PC-9 (cell line): ENCODE measurements around the gene ILKAP. TPM values are rescaled to one million over a fixed set of nuclear protein-coding genes. Genes with fewer than 3 reads are reported as not detected.

Source experiments
- BruUV-seq: library from RNA; stranded (reverse); fragments of 400-500 nt; replicated peaks from 2 replicates; lab custom pipeline; 2021; lab: Mats Ljungman, UMichigan
- CTCF ChIA-PET: fragments of 300-600 bp; sonication (Branson Sonifier 250); formaldehyde crosslinking; loops from one replicate; lab custom pipeline; 2022; ENCODE audit warnings: antibody characterized with exemption; lab: Charles Lee
- POLR2A ChIA-PET: fragments of 300-600 bp; sonication (Branson Sonifier 250); formaldehyde crosslinking; loops from one replicate; lab custom pipeline; 2022; ENCODE audit warnings: antibody characterized with exemption; ENCODE audit not compliant: unreplicated experiment; lab: Charles Lee
- DNase-seq, 2 experiments: peaks; one replicate each; pipeline versions ENCODE4 v3.0.0 to v3.0.0-alpha.2; 2015 to 2022; ENCODE audit warnings: mixed read lengths in 1 of 2
- H2AFZ ChIP-seq: fragments of 200-600 bp; sonication (generic); 2 replicates; pipeline ENCODE4 v1.8.1; 2017; ENCODE audit warnings: antibody characterized with exemption
- H3F3A ChIP-seq: fragments of 200-600 bp; sonication (generic); 2 replicates; pipeline ENCODE4 v1.8.1; 2017; ENCODE audit warnings: antibody characterized with exemption, mild to moderate bottlenecking, low read depth; ENCODE audit not compliant: insufficient read depth
- H3K27ac ChIP-seq: fragments of 200-600 bp; sonication (generic); 2 replicates; pipeline ENCODE4 v1.6.1; 2016; ENCODE audit warnings: mixed run types
- H3K27me3 ChIP-seq: fragments of 200-600 bp; sonication (generic); 2 replicates; pipeline ENCODE4 v1.6.1; 2016; ENCODE audit warnings: low read depth, mixed run types; ENCODE audit not compliant: insufficient read depth
- H3K36me3 ChIP-seq: fragments of 200-600 bp; sonication (generic); 2 replicates; pipeline ENCODE4 v1.6.1; 2016; ENCODE audit warnings: low read depth, mixed run types
- H3K4me1 ChIP-seq: fragments of 200-600 bp; sonication (generic); replicated peaks from 2 replicates; pipeline ENCODE4 v1.6.1; 2016; ENCODE audit warnings: mixed run types; ENCODE audit not compliant: insufficient read depth
- H3K4me2 ChIP-seq: fragments of 200-600 bp; sonication (generic); 2 replicates; pipeline ENCODE4 v1.6.1; 2017; ENCODE audit warnings: mixed run types
- H3K4me3 ChIP-seq: fragments of 200-600 bp; sonication (generic); 2 replicates; pipeline ENCODE4 v1.6.1; 2016; ENCODE audit warnings: mixed run types
- H3K79me2 ChIP-seq: fragments of 200-600 bp; sonication (generic); 2 replicates; pipeline ENCODE4 v1.6.1; 2017; ENCODE audit warnings: low read depth, mixed run types
- H3K9me2 ChIP-seq: fragments of 200-600 bp; sonication (generic); 2 replicates; pipeline ENCODE4 v1.8.1; 2017; ENCODE audit warnings: mild to moderate bottlenecking; ENCODE audit not compliant: insufficient read depth
- H3K9me3 ChIP-seq: fragments of 200-600 bp; sonication (generic); 2 replicates; pipeline ENCODE4 v1.8.1; 2016; ENCODE audit warnings: low read depth; ENCODE audit not compliant: insufficient read depth
- H4K20me1 ChIP-seq: fragments of 200-600 bp; sonication (generic); 2 replicates; pipeline ENCODE4 v1.8.1; 2017; ENCODE audit not compliant: insufficient read depth
- CTCF ChIP-seq: fragments of 200-600 bp; sonication (generic); conservative IDR thresholded peaks from 2 replicates; pipeline ENCODE4 v1.6.1; 2017; ENCODE audit warnings: mixed run types, antibody characterized with exemption, mild to moderate bottlenecking, moderate library complexity
- EZH2 ChIP-seq: fragments of 200-600 bp; sonication (generic); IDR thresholded peaks from 2 replicates; pipeline ENCODE4 v1.8.0; 2017; ENCODE audit warnings: antibody characterized with exemption, low read depth
- intact Hi-C: fragments of 100-400 bp; cut with micrococcal nuclease; formaldehyde crosslinking; loops from one replicate; pipeline ENCODE4 v1.10.0; 2022; ENCODE audit not compliant: unreplicated experiment
- total RNA-seq: library from RNA; stranded (reverse); gene quantifications from 2 replicates; pipeline ENCODE4 v1.2.3, GENCODE V29; 2021

Gene ILKAP
- total RNA-seq, 1 experiment from 2014 or later, result 55.6 TPM

- intact Hi-C loops, result loop anchor here (5.0 to 10.0 kb wide), 2 partner anchors 99 to 386 kb away; partner anchors contain the start of gene RAMP1
- Histone ChIP-seq H2AFZ (no peak overlapping the region), H3K4me2 (no peak overlapping the region), H3K9me3 (no peaks in the 10 kb centered on the region), H3K27ac (no peak overlapping the region), H3K4me3 (no peak overlapping the region), H3K4me1 (peaks cover 8% of the 10 kb centered on the region), H3K36me3 (no peaks in the 10 kb centered on the region), H3F3A (peaks cover 9% of the 10 kb centered on the region; the same call in 1 of the 2 replicates), H4K20me1 (no peaks in the 10 kb centered on the region), H3K9me2 (no peaks in the 10 kb centered on the region), H3K27me3 (no peaks in the 10 kb centered on the region), H3K79me2 (no peaks in the 10 kb centered on the region)
- no peak for DNase-seq
- CTCF ChIA-PET, result no interaction called here
- TF ChIP-seq EZH2 (no peak), CTCF (no peak)
- BruUV-seq, result no TSS peak
- POLR2A ChIA-PET, result no interaction called here
Observed at GRCh38 chr2:238243496-238244076, 40.1 kb upstream of the ILKAP start.

- Histone ChIP-seq H3K27ac (no peak overlapping the region), H2AFZ (no peak overlapping the region), H3K79me2 (no peaks in the 10 kb centered on the region), H3K9me3 (no peaks in the 10 kb centered on the region), H3K4me2 (no peak overlapping the region), H3K27me3 (0 out of 2 replicates have a peak, but pooled peaks cover 5% of the 10 kb centered on the region), H3K36me3 (no peaks in the 10 kb centered on the region), H3K4me3 (no peak overlapping the region), H3K4me1 (peaks cover 8% of the 10 kb centered on the region), H3F3A (peaks cover 16% of the 10 kb centered on the region; the same call in 1 of the 2 replicates), H3K9me2 (no peaks in the 10 kb centered on the region), H4K20me1 (no peaks in the 10 kb centered on the region)
- BruUV-seq, result no TSS peak
- DNase-seq, result no peak
- TF ChIP-seq EZH2, result no peak
- TF ChIP-seq CTCF, result no peak
- intact Hi-C loops, result loop anchor here (5.0 to 10.0 kb wide), 2 partner anchors 98 to 386 kb away; partner anchors contain the start of gene RAMP1
- CTCF ChIA-PET, result no interaction called here
- POLR2A ChIA-PET, result no interaction called here
Observed at GRCh38 chr2:238242731-238243495, 39.4 kb upstream of the ILKAP start.

GRCh38 chr2:238241970-238242369 is 38.5 kb upstream of the ILKAP start:
- no peak overlapping the region for H3K27ac ChIP-seq
- no TSS peak for BruUV-seq
- no peak overlapping the region for H2AFZ ChIP-seq
- no peaks in the 10 kb centered on the region for H3K36me3 ChIP-seq
- H4K20me1 ChIP-seq, result no peaks in the 10 kb centered on the region
- intact Hi-C loops, result loop anchor here (5.0 to 10.0 kb wide), 2 partner anchors 97 to 385 kb away; partner anchors contain the start of gene RAMP1
- H3F3A ChIP-seq, result peaks cover 19% of the 10 kb centered on the region; the same call in 1 of the 2 replicates
- H3K27me3 ChIP-seq, result peaks cover 11% of the 10 kb centered on the region
- ChIA-PET POLR2A (no interaction called here), CTCF (no interaction called here)
- peaks cover 4% of the 10 kb centered on the region for H3K4me1 ChIP-seq
- H3K9me3 ChIP-seq, result no peaks in the 10 kb centered on the region
- no peak for DNase-seq
- TF ChIP-seq CTCF (no peak), EZH2 (no peak)
- no peak overlapping the region for H3K4me3 ChIP-seq
- H3K9me2 ChIP-seq, result no peaks in the 10 kb centered on the region
- H3K79me2 ChIP-seq, result no peaks in the 10 kb centered on the region
- no peak overlapping the region for H3K4me2 ChIP-seq
